H1 (cell line): Measurements from ENCODE around the gene EIF2S3B. TPM values are rescaled to one million over a fixed set of nuclear protein-coding genes. Genes with fewer than 3 reads are reported as not detected.

Experiments used
- BCL11A ChIP-seq, 2 experiments: IDR thresholded peaks; one replicate each; pipeline ENCODE4 v1.6.1; 2011; ENCODE audit warnings: low read depth in 2 of 2, low read length in 2 of 2, mild to moderate bottlenecking in 2 of 2
- JUN ChIP-seq: IDR thresholded peaks from 2 replicates; pipeline ENCODE4 v1.6.1; 2011; ENCODE audit warnings: low read depth, mild to moderate bottlenecking, improper control_type of control experiment, low read length
- NRF1 ChIP-seq: IDR thresholded peaks from 2 replicates; pipeline ENCODE4 v1.6.1; 2011; ENCODE audit warnings: mild to moderate bottlenecking, low read depth, low read length, improper control_type of control experiment
- POU5F1 ChIP-seq: IDR thresholded peaks from 2 replicates; pipeline ENCODE4 v1.6.1; 2011; ENCODE audit warnings: low read depth, mild to moderate bottlenecking, low read length, moderate library complexity
- RBBP5 ChIP-seq: IDR thresholded peaks from 2 replicates; pipeline ENCODE4 v1.7.1; 2012; ENCODE audit warnings: low read depth, mild to moderate bottlenecking, inconsistent platforms, low read length, moderate library complexity, borderline replicate concordance
- RFX5 ChIP-seq: IDR thresholded peaks from 2 replicates; pipeline ENCODE4 v1.6.1; 2011; ENCODE audit warnings: low read depth, low read length, improper control_type of control experiment, borderline replicate concordance
- SP4 ChIP-seq: IDR thresholded peaks from 2 replicates; pipeline ENCODE4 v1.6.1; 2012; ENCODE audit warnings: low read length, inconsistent platforms
- YY1 ChIP-seq: IDR thresholded peaks from 2 replicates; pipeline ENCODE4 v1.6.1; 2011; ENCODE audit warnings: low read depth, mild to moderate bottlenecking, low read length
- polyA plus RNA-seq, 7 experiments: library from polyadenylated mRNA; depleted of rRNA in 3 of 7; stranded (reverse) in 5 of 7; unstranded in 2 of 7; fragments of >200 nt in 5 of 7; fragments of 200-250 nt in 2 of 7; gene quantifications; 1 replicate in 5 of 7; 2 replicates in 1 of 7; 4 replicates in 1 of 7; pipeline versions ENCODE4 v1.2.1 to v1.2.3, GENCODE V29; 2011 to 2013; ENCODE audit warnings: missing spikeins in 2 of 7, mixed read lengths in 2 of 7
- total RNA-seq: library from RNA; stranded (reverse); fragmentation: NEBNext Ultra II Directional; extraction: Animal tissue kit (Norgen Biotek cat#: 25700); gene quantifications from 2 replicates; pipeline ENCODE4 v1.2.1, GENCODE V29; 2021
- TF ChIP-seq, protein P1 (sequence below): fragments of 300-600 bp; sonication (generic); IDR thresholded peaks from 2 replicates; pipeline ENCODE4 v1.7.1; 2012; ENCODE audit warnings: low read length, moderate library complexity, mild to moderate bottlenecking, inconsistent platforms; ENCODE audit not compliant: insufficient replicate concordance
- TF ChIP-seq, protein P2 (sequence below): IDR thresholded peaks from 2 replicates; pipeline ENCODE4 v1.6.1; 2012; ENCODE audit warnings: inconsistent platforms
- TF ChIP-seq, protein P3 (sequence below): IDR thresholded peaks from 2 replicates; pipeline ENCODE4 v1.6.1; 2012; ENCODE audit warnings: low read length, inconsistent platforms

Gene EIF2S3B
- total and polyA plus RNA-seq, 2 of the 8 experiments (the other 6 are each of a cell fraction or from before 2014, with no cell fraction given) = 3.1 to 6.7 TPM

DNA sequence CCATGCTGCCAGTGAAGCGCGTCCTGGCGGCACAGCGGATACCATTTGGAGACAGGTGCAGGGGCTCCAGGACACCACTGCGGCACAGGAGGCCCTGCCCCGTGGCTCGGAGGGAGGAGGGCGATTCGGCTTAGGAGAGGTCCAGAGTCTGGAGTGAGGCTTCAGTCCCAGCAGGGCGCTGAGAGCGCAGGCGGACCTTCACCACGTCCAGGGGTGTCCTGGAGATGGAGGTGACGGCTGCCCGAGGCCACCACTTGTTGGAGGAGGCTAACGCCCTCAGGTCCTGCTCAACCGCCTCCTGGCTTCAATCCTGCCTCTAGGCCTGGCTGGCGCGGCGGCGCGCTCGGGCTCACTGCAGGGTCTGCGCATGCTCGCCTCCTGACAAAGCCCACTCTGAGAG is 45.7 kb downstream of the EIF2S3B start (continued):
- TF ChIP-seq, protein P1, sequence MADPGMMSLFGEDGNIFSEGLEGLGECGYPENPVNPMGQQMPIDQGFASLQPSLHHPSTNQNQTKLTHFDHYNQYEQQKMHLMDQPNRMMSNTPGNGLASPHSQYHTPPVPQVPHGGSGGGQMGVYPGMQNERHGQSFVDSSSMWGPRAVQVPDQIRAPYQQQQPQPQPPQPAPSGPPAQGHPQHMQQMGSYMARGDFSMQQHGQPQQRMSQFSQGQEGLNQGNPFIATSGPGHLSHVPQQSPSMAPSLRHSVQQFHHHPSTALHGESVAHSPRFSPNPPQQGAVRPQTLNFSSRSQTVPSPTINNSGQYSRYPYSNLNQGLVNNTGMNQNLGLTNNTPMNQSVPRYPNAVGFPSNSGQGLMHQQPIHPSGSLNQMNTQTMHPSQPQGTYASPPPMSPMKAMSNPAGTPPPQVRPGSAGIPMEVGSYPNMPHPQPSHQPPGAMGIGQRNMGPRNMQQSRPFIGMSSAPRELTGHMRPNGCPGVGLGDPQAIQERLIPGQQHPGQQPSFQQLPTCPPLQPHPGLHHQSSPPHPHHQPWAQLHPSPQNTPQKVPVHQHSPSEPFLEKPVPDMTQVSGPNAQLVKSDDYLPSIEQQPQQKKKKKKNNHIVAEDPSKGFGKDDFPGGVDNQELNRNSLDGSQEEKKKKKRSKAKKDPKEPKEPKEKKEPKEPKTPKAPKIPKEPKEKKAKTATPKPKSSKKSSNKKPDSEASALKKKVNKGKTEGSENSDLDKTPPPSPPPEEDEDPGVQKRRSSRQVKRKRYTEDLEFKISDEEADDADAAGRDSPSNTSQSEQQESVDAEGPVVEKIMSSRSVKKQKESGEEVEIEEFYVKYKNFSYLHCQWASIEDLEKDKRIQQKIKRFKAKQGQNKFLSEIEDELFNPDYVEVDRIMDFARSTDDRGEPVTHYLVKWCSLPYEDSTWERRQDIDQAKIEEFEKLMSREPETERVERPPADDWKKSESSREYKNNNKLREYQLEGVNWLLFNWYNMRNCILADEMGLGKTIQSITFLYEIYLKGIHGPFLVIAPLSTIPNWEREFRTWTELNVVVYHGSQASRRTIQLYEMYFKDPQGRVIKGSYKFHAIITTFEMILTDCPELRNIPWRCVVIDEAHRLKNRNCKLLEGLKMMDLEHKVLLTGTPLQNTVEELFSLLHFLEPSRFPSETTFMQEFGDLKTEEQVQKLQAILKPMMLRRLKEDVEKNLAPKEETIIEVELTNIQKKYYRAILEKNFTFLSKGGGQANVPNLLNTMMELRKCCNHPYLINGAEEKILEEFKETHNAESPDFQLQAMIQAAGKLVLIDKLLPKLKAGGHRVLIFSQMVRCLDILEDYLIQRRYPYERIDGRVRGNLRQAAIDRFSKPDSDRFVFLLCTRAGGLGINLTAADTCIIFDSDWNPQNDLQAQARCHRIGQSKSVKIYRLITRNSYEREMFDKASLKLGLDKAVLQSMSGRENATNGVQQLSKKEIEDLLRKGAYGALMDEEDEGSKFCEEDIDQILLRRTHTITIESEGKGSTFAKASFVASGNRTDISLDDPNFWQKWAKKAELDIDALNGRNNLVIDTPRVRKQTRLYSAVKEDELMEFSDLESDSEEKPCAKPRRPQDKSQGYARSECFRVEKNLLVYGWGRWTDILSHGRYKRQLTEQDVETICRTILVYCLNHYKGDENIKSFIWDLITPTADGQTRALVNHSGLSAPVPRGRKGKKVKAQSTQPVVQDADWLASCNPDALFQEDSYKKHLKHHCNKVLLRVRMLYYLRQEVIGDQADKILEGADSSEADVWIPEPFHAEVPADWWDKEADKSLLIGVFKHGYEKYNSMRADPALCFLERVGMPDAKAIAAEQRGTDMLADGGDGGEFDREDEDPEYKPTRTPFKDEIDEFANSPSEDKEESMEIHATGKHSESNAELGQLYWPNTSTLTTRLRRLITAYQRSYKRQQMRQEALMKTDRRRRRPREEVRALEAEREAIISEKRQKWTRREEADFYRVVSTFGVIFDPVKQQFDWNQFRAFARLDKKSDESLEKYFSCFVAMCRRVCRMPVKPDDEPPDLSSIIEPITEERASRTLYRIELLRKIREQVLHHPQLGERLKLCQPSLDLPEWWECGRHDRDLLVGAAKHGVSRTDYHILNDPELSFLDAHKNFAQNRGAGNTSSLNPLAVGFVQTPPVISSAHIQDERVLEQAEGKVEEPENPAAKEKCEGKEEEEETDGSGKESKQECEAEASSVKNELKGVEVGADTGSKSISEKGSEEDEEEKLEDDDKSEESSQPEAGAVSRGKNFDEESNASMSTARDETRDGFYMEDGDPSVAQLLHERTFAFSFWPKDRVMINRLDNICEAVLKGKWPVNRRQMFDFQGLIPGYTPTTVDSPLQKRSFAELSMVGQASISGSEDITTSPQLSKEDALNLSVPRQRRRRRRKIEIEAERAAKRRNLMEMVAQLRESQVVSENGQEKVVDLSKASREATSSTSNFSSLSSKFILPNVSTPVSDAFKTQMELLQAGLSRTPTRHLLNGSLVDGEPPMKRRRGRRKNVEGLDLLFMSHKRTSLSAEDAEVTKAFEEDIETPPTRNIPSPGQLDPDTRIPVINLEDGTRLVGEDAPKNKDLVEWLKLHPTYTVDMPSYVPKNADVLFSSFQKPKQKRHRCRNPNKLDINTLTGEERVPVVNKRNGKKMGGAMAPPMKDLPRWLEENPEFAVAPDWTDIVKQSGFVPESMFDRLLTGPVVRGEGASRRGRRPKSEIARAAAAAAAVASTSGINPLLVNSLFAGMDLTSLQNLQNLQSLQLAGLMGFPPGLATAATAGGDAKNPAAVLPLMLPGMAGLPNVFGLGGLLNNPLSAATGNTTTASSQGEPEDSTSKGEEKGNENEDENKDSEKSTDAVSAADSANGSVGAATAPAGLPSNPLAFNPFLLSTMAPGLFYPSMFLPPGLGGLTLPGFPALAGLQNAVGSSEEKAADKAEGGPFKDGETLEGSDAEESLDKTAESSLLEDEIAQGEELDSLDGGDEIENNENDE = no peak
- TF ChIP-seq BCL11A (IDR thresholded peaks at IDR 0.05; ENCODE audit: low read depth in 2 of 2, low read length in 2 of 2) = no peak
- no peak for TF ChIP-seq SP4
- no peak for TF ChIP-seq RFX5
- TF ChIP-seq POU5F1 = no peak
- TF ChIP-seq RBBP5 = no peak
- TF ChIP-seq YY1 = no peak
- TF ChIP-seq, protein P2, sequence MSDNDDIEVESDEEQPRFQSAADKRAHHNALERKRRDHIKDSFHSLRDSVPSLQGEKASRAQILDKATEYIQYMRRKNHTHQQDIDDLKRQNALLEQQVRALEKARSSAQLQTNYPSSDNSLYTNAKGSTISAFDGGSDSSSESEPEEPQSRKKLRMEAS = no peak
- no peak for TF ChIP-seq JUN
- no peak for TF ChIP-seq NRF1
- TF ChIP-seq, protein P3, sequence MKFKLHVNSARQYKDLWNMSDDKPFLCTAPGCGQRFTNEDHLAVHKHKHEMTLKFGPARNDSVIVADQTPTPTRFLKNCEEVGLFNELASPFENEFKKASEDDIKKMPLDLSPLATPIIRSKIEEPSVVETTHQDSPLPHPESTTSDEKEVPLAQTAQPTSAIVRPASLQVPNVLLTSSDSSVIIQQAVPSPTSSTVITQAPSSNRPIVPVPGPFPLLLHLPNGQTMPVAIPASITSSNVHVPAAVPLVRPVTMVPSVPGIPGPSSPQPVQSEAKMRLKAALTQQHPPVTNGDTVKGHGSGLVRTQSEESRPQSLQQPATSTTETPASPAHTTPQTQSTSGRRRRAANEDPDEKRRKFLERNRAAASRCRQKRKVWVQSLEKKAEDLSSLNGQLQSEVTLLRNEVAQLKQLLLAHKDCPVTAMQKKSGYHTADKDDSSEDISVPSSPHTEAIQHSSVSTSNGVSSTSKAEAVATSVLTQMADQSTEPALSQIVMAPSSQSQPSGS = no peak
